GM18526 (cell line): ENCODE data around the gene PICK1.

ENCODE experiments used
- POLR2A ChIP-seq: IDR thresholded peaks from 3 replicates; pipeline ENCODE4 v1.6.1; 2011; ENCODE audit not compliant: insufficient read length; ENCODE audit errors: extremely low read depth

The PICK1 gene

DNA sequence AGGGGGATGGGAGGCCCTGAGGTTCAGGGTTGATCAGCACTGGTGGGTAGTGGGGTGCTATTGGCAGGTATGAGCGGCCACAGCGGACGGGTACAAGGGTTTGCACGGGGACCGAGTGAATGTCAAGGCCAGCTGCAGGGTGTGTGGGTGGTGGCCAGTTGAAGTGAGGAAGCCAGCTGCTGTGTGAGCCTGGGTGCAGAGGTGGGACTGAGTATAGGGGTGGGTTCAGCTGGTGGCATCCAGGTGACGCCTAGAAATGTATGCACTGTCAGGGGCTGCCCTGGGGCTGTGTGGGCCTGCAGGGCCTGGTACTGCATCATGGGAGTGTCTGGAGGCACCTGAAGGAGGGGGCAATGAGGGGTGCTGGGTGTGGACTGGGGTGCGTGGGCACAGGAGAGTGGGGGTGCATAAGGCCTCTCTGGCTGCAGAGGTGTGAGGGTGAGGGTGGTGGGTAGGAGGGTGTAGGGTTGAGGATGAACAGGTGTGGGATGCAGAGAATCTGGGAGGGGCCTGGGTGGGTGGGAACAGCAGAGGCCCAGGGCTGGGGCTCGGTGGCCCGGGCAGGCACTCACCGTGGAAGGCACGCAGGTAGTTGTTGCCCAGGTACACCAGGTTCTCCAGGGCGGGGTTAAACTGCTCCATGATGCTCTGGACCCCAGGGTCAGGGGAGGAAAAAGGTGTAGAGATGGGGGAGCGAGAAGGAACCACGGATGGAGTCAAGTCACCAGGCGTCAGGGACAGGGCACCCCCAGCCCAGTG, 51.5 kb downstream of the PICK1 start:
- no peak for TF ChIP-seq POLR2A

DNA sequence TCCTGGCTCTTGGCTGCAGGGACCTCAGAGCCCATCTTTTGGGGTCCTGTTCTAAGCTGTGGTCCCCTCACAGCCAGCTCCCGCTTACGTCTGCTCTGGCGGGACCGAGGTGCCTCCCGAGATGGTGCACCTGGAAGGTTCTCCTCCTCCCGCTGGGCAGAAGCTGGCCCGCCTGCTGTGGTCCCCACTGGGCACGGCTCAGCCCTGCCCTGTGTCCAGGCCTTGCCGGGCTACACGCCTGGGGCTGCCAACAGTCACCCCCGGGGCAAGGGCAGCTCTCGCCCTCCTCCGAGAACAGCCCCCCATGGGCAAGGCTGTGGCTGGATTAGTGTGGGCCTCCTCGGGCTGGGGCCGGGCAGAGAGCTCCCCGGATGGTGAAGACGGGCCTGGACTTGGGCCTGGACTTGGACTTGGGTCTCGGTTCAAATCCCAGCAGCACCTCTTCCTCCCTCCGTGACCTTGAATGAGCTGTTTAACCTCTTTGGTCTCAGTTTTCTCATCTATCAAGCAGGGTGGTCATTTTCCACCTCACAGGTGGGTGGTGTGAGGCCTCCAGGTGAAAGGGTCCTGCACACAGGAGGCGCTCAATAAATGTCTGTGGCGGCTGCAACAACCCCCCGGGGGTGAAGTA, 52.3 kb downstream of the PICK1 start:
- no peak for TF ChIP-seq POLR2A

DNA sequence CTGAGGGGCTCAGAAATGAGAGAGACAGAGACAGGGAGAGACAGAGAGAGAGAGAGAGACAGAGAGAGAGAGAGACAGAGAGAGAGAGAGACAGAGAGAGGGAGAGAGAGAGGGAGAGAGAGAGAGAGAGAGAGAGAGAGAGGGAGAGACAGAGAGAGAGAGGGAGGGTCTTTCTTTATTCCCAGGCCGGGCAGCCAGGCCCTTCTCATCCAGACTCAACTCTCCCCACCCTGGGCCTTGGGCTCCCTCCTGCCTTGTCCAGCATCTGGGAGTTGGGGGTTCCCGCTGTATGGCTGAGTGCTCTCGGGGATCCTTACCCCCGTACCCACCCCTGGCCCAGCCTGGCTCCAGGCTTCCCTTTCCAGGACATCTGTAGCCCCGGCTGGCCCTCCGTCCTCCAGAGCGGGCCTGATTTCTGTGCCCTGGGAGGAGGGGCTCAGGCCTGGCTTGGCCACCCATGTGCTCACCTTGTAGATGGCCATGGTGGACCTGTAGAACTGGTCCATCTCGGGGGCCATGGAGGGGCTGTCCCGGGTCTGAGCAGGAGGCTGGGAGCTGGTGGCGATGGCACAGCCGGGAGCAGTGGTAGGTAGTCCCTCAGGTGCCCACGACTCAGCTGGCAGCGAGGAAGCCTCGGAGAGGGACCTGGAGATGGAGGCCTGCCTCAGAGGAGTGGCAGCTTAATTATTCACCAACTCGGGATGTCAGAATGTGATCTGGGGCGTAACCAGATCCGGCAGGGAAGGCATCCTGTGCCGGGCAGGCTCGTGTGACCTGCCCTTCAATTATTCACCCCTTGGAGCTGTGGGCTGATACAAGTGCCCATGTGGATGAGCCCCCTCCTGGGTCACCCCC, 53.0 kb downstream of the PICK1 start, which contains the start of gene BAIAP2L2:
Gene BAIAP2L2 (minus strand): TSS at position 677 of the 855 bp plus-strand sequence. CDS start 159 bp downstream, at position 518.
- TF ChIP-seq POLR2A: no peak

DNA sequence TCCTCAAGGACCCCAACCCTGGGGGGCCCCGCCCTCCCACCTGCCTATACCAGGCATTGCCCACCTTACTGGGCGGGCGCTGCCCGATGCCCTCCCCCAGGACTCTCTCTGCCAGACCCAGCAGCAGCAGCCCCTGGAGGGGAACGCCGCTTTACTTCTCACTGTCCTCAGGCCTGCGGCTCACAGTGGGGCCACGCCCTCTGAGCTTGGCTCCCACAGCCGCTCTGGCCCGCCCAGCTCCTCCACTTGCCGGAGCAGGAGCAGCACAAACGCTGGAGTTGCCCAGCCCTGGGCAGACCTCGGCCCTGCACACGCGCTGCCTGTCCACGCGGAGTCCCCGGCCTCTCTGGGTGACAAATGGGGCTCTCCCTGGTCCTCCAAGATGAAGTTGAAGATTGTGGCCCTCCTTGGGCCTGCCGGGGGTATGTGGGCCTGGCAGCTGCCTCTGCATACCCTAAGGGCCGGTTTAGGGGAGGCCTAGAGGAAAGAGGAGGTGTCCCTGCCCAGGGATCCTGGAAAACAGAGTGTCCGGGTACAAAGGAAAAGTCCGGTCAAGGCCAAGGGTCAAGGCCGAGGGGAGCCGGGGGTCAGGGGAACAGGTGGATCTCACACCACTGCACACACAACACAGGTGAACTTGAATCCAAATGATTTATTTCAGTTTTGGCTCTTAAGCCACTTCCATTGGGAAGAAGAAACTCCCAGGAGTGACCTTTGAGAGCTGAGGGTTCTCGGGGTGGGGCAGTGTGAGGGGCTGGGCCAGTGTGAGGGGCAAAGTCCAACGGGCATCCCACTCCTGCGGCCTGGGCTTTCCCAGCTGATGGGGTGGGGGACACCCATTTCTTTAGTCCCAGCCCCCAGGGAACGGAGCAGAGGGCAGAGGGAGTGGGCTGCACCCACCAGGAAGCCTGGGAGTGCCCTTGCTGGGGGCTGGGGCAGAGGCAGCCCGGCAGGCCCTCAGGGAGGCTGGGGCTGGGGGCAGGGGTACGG, 54.0 kb downstream of the PICK1 start:
- TF ChIP-seq POLR2A: no peak

DNA sequence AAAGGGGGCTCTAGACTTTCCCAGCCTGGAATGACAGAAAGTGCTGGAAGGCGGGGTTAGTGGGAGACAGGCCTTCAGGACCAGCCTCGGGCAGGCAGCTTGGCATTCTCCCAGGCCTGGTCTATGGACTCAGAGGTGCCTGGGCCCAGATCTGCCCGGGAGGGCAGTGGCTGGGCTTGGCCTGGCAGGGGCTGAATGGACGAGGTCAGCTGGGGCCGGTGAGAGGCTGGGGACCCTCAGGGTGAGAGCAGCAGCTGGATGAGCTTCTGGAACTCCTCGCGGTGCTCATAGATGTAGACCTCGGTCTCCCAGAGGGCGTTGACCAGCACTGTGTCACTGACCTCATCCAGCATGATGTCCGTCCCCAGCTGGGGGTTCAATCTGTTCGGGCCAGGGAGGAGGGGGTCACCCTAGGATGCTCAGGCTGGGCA, 54.7 kb downstream of the PICK1 start:
- no peak for TF ChIP-seq POLR2A

DNA sequence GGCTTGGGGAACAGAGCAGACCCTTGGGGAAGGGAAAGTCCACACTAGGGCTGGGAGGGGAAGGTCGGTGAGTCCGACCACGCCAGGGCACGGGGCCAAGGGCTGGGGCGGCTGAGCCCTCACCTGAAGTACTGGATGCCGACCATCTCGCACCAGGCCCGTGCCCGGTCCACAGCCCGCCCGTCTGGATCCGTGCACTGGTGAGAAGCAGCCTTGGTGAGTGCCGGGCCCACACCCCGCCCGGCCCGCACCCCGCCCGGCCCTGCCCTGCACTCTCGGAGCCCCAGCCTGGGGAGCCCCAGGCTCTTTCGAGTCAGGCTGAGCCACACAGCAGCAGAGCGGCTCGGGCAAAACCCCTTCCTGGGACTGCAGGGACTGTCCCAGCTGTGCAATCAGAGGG, 55.2 kb downstream of the PICK1 start:
- TF ChIP-seq POLR2A: no peak

DNA sequence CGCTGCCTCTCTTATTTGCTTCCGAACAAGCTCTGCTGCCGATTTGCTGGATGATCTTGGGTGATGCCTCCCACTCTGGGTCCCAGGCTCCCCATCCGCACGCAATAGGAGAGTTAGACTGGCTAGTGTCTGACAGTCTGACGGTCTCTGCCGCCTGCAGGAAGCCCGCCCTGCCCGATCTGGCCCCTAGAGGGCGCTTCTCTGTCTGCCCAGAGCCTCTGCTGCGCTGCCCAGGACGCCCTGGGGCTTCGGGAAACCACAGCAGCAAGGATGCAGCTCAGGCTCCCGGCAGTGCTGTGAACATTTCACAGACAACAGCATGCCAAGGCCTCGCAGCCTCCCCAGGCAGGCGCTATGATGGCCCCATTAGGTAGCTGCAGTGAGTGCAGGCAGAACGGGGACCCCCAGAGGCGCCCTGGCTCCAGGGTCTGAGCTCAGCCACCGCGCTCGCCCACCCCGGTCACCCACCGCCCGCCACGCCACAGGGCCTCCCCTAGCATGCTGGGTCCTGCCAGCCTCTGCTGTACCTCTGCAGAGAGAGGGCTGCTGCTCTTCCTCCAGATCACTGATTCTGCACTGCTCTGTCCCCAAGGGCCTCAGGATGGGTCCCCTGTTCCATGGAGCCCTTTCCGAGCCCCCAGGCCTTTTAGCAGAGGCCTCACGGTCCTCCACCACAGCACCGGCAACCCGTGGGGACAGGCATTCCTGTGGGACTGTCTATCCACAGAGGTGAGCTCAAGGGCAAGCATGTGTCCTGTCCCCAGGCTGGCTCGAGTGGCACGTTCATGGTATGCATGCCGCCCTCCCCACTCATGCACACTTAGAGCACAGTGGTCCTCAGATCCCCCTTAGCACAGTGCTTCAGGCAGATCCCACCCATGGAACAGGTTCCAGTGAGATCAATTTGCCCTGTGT, 57.5 kb downstream of the PICK1 start:
- TF ChIP-seq POLR2A: no peak

DNA sequence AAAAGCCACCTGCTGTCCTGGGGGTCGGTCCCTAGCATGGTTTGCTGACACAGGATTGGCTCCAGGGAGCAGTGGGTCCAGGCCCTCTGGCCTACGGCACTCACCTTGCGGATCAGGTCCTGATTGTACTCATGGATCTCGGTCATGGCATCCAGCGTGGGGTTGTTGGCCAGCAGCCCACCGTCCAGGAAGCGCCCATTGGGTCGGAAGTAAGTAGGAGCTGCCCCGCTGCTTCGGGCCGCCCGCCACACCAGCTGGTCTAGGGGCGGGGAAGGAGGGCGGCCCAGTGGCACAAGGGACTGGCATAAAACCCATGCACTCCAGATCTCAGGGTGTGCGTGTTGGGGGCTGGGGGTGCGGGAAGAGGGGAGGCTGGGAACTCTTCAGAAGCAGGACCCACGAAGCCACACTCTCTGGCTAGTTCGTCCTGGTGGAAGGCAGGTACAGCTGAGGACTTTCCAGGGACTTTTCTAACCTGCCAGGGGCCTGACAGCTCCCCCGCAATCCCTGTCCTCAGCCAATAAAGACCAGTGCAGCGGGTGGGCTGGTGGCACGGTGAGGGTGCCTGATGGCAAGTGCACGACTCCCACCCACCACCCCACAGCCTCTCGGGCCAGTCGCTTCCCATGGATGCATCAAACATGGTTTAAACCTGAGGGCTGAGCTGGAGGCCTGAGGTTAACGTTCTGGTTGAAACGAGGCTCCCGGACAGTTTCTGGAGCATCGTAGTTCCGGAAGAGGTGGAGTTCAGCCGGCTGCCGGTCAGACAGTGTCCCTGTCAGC, 58.4 kb downstream of the PICK1 start:
- TF ChIP-seq POLR2A: no peak

DNA sequence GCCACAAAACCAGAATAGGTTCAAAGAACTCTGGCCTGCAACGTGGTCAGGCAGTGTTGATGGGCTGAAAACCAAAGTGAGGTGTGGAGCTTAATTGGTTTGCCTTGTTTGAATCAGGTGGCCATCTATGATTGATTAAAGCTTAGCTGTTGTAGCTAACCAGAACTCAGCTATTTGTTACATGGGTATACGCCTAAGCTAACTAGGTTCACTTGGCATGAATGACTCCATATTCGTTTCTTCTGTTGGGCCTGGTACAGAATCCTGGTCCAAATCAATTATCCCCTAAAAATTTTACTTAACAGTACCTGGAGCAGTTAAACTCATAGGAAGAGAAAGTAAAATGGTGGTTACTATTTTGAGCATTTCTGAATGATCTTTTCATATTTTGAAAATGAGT, 61.0 kb downstream of the PICK1 start:
- TF ChIP-seq POLR2A: no peak

DNA sequence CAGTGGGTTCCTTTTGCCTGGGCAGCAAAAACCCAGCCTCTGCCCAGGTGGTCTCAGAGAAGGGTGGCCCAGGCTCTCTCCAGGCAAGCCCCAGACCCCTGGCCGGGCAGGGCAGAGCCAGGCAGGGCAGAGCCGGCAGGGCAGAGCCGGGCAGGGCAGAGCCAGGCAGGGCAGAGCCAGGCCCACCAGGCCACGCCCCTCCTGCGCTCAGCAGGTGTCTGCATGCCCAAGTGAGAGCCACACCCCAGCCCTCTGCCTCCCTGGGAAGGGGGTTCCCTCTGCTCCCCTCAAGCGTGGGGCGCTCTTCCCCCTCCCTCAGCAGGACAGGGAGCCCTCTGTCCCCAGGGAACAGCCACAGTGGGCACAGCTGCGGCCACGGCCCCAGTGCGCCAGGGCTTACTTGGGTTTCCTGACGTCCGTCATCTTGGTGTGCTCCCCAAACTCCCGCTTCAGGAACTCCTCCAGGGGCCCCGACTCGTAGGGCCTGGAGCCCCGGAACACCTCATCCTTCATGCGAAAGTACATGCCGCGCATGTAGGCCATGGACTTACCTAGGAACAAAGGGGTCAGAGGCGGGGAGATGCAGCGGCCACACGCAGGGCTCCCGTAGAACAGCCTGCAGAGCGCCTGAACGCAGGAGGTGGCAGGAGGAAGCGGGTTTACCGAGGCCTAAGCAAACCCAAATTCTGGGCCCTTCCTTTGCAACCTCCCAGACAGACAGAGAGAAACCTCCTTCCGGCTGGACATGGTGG, 63.3 kb downstream of the PICK1 start:
- TF ChIP-seq POLR2A: no peak

DNA sequence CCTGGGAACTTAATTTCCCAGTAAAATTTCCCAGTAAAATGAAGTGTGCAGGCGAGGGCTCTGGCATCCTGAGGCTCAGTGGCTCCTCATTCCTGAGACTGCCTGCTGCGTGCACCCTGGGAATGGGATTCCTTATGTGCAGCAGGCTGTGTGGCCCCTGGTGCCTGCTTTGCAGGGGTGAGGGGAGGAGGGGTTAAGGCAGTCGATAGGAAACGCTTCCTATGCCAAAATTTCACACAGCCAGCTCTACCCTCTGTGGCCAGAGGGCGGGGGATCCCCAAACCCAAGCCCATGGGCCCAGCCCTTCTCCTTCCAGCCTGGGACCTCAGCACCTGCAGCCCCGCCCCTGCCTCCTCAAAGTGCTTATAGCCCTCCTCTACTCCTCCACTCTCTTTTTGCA, 65.4 kb downstream of the PICK1 start:
- TF ChIP-seq POLR2A: no peak
